Astrocyte (in vitro differentiated cells and primary cell): ENCODE measurements around the gene DGKG. TPM values are rescaled to one million over a fixed set of nuclear protein-coding genes. Genes with fewer than 3 reads are reported as not detected.

Source experiments
- DNase-seq: peaks from one replicate; pipeline ENCODE4 v3.0.0-alpha.2; 2010; ENCODE audit warnings: low read depth
- FAIRE-seq: peaks from 2 replicates; lab custom pipeline; 2011; peaks lifted over from hg19 to GRCh38; lab: Jason Lieb, UNC
- H2AFZ ChIP-seq: 2 replicates; pipeline ENCODE4 v1.6.0; 2012; ENCODE audit warnings: low read depth, low read length, inconsistent platforms
- H3K27ac ChIP-seq: 2 replicates; pipeline ENCODE4 v1.5.1; 2011; ENCODE audit warnings: low read depth, low read length, inconsistent platforms
- H3K27me3 ChIP-seq: 2 replicates; pipeline ENCODE4 v1.6.0; 2011; ENCODE audit warnings: low read length, inconsistent platforms; ENCODE audit not compliant: insufficient read depth
- H3K36me3 ChIP-seq: 2 replicates; pipeline ENCODE4 v1.5.1; 2011; ENCODE audit warnings: low read length, inconsistent platforms; ENCODE audit not compliant: insufficient read depth
- H3K4me1 ChIP-seq: 2 replicates; pipeline ENCODE4 v1.5.1; 2011; ENCODE audit warnings: low read length, inconsistent platforms; ENCODE audit not compliant: insufficient read depth
- H3K4me2 ChIP-seq: 2 replicates; pipeline ENCODE4 v1.6.0; 2012; ENCODE audit warnings: low read length, inconsistent platforms
- H3K4me3 ChIP-seq: 2 replicates; pipeline ENCODE4 v1.5.1; 2011; ENCODE audit warnings: low read depth, mild to moderate bottlenecking, low read length, inconsistent platforms; ENCODE audit not compliant: insufficient read depth
- H3K79me2 ChIP-seq: 2 replicates; pipeline ENCODE4 v1.6.0; 2012; ENCODE audit warnings: mild to moderate bottlenecking, low read length, inconsistent platforms; ENCODE audit not compliant: insufficient read depth
- H3K9ac ChIP-seq: 2 replicates; pipeline ENCODE4 v1.6.0; 2012; ENCODE audit warnings: mild to moderate bottlenecking, low read length, inconsistent platforms
- H3K9me3 ChIP-seq: 2 replicates; pipeline ENCODE4 v1.5.1; 2012; ENCODE audit warnings: low read depth, mild to moderate bottlenecking, low read length, inconsistent platforms; ENCODE audit not compliant: insufficient read depth
- H4K20me1 ChIP-seq: 2 replicates; pipeline ENCODE4 v1.6.0; 2012; ENCODE audit warnings: low read length, inconsistent platforms; ENCODE audit not compliant: insufficient read depth
- H3K27ac Mint-ChIP-seq: one replicate; pipeline ENCODE4 v1.8.0; 2021; ENCODE audit warnings: mild to moderate bottlenecking, mixed read lengths; ENCODE audit not compliant: unreplicated experiment
- H3K27me3 Mint-ChIP-seq: one replicate; pipeline ENCODE4 v1.8.0; 2021; ENCODE audit warnings: low read depth, mixed read lengths; ENCODE audit not compliant: unreplicated experiment
- H3K36me3 Mint-ChIP-seq: one replicate; pipeline ENCODE4 v1.8.0; 2021; ENCODE audit warnings: low read depth, mixed read lengths; ENCODE audit not compliant: unreplicated experiment
- H3K4me1 Mint-ChIP-seq: one replicate; pipeline ENCODE4 v1.8.0; 2021; ENCODE audit warnings: low read depth, mixed read lengths; ENCODE audit not compliant: unreplicated experiment
- H3K4me3 Mint-ChIP-seq: one replicate; pipeline ENCODE4 v1.8.0; 2021; ENCODE audit warnings: mild to moderate bottlenecking, moderate library complexity, mixed read lengths; ENCODE audit not compliant: unreplicated experiment
- H3K9me3 Mint-ChIP-seq: one replicate; pipeline ENCODE4 v1.8.0; 2021; ENCODE audit warnings: mild to moderate bottlenecking, mixed read lengths; ENCODE audit not compliant: unreplicated experiment
- CTCF ChIP-seq: IDR thresholded peaks from 2 replicates; pipeline ENCODE4 v1.5.1; 2011; ENCODE audit warnings: low read depth, mild to moderate bottlenecking, inconsistent platforms, low read length, moderate library complexity; ENCODE audit not compliant: insufficient read depth
- EZH2 ChIP-seq: IDR thresholded peaks from 2 replicates; pipeline ENCODE4 v1.6.1; 2012; ENCODE audit warnings: mild to moderate bottlenecking, low read length, inconsistent platforms; ENCODE audit not compliant: insufficient read depth
- total RNA-seq: library from RNA; stranded (reverse); gene quantifications from 2 replicates; pipeline ENCODE4 v1.2.1, GENCODE V29; 2021

The DGKG gene
- total RNA-seq, 1 donor from 2014 or later: 0.64 TPM

- Histone ChIP-seq H3K4me3 (no peak overlapping the region), H3K9ac (no peak overlapping the region), H2AFZ (no peak overlapping the region), H3K79me2 (no peaks in the 10 kb centered on the region), H3K36me3 (no peaks in the 10 kb centered on the region), H4K20me1 (no peaks in the 10 kb centered on the region), H3K9me3 (no peaks in the 10 kb centered on the region), H3K27me3 (peaks cover 4% of the 10 kb centered on the region), H3K4me1 (no peaks in the 10 kb centered on the region), H3K27ac (no peak overlapping the region), H3K4me2 (no peak overlapping the region)
- Mint-ChIP-seq H3K9me3 (no peaks in the 10 kb centered on the region), H3K27ac (no peak overlapping the region), H3K4me3 (no peak overlapping the region), H3K27me3 (peaks cover 54% of the 10 kb centered on the region), H3K36me3 (no peaks in the 10 kb centered on the region), H3K4me1 (peaks cover 2% of the 10 kb centered on the region)
- TF ChIP-seq CTCF (no peak), EZH2 (no peak)
- no peak for FAIRE-seq
- no peak for DNase-seq
Observed at GRCh38 chr3:186248850-186249249, 113.2 kb downstream of the DGKG start.

- Histone ChIP-seq H3K4me1 (no peaks in the 10 kb centered on the region), H3K9ac (no peak overlapping the region), H3K4me3 (no peak overlapping the region), H3K9me3 (no peaks in the 10 kb centered on the region), H3K27me3 (peaks cover 4% of the 10 kb centered on the region), H3K36me3 (no peaks in the 10 kb centered on the region), H4K20me1 (no peaks in the 10 kb centered on the region), H3K4me2 (no peak overlapping the region), H2AFZ (peak overlapping the region; percentile 42), H3K27ac (no peak overlapping the region), H3K79me2 (no peaks in the 10 kb centered on the region)
- Mint-ChIP-seq H3K36me3 (no peaks in the 10 kb centered on the region), H3K27ac (no peak overlapping the region), H3K4me1 (peaks cover 5% of the 10 kb centered on the region), H3K4me3 (no peak overlapping the region), H3K9me3 (no peaks in the 10 kb centered on the region), H3K27me3 (peaks cover 48% of the 10 kb centered on the region)
- TF ChIP-seq CTCF (no peak), EZH2 (no peak)
- FAIRE-seq (no peak), DNase-seq (peak; percentile 30)
Observed at GRCh38 chr3:186247821-186248814, 113.9 kb downstream of the DGKG start.

GRCh38 chr3:186246941-186247340, 115.1 kb downstream of the DGKG start:
- H3K27ac ChIP-seq: no peak overlapping the region
- Mint-ChIP-seq H3K4me3 (no peak overlapping the region), H3K4me1 (peaks cover 5% of the 10 kb centered on the region), H3K9me3 (no peaks in the 10 kb centered on the region), H3K27ac (no peak overlapping the region), H3K36me3 (no peaks in the 10 kb centered on the region), H3K27me3 (peaks cover 38% of the 10 kb centered on the region)
- no peaks in the 10 kb centered on the region for H3K36me3 ChIP-seq
- no peaks in the 10 kb centered on the region for H3K9me3 ChIP-seq
- FAIRE-seq (no peak), DNase-seq (no peak)
- no peak overlapping the region for H3K9ac ChIP-seq
- H3K4me1 ChIP-seq: peaks cover 6% of the 10 kb centered on the region
- no peak for TF ChIP-seq CTCF
- no peak for TF ChIP-seq EZH2
- no peak overlapping the region for H3K4me3 ChIP-seq
- H3K4me2 ChIP-seq: no peak overlapping the region
- peaks cover 4% of the 10 kb centered on the region for H3K27me3 ChIP-seq
- no peaks in the 10 kb centered on the region for H3K79me2 ChIP-seq
- H2AFZ ChIP-seq: no peak overlapping the region
- H4K20me1 ChIP-seq: no peaks in the 10 kb centered on the region
